B cell (primary cell): Measurements from ENCODE around the gene NUCB1. TPM values are rescaled to one million over a fixed set of nuclear protein-coding genes. Genes with fewer than 3 reads are reported as not detected.

Source experiments
- ATAC-seq: fragments of 200-7000 bp; cut with Tn5 transposase; one replicate; pipeline ENCODE4 v1.10.0; 2021; ENCODE audit warnings: low read depth, mild to moderate bottlenecking, moderate number of reproducible peaks, moderate library complexity
- CTCF ChIA-PET: fragments of 350-600 bp; sonication (Branson Sonifier 250); formaldehyde crosslinking; loops from one replicate; lab custom pipeline; 2021; ENCODE audit warnings: antibody characterized with exemption, inconsistent platforms; lab: Charles Lee
- POLR2A ChIA-PET: fragments of 350-600 bp; sonication (Branson Sonifier 250); formaldehyde crosslinking; loops from one replicate; lab custom pipeline; 2021; ENCODE audit warnings: antibody characterized with exemption; lab: Charles Lee
- DNase-seq: peaks from one replicate; pipeline ENCODE4 v3.0.0; 2013
- H2AFZ ChIP-seq: 2 replicates; pipeline ENCODE4 v1.6.1; 2012; ENCODE audit warnings: mild to moderate bottlenecking, low read depth, low read length; ENCODE audit not compliant: insufficient read depth, poor library complexity, severe bottlenecking
- H3K27ac ChIP-seq, 2 donors: 1 replicate in 1 of 2; 2 replicates in 1 of 2; pipeline ENCODE4 v1.5.1; 2012 to 2013; ENCODE audit warnings: low read length in 2 of 2, mild to moderate bottlenecking in 2 of 2, moderate library complexity in 1 of 2
- H3K27me3 ChIP-seq, 4 experiments: fragments of 200-600 bp in 1 of 4; sonication (generic) in 1 of 4; replicated peaks in 1 of 4; 1 replicate in 2 of 4; 2 replicates in 2 of 4; pipeline versions ENCODE4 v1.6.1 to v1.7.0; 2013 to 2016; ENCODE audit warnings: low read length in 3 of 4, mild to moderate bottlenecking in 2 of 4, mixed read lengths in 1 of 4, moderate library complexity in 1 of 4; ENCODE audit not compliant: insufficient read depth in 4 of 4, control insufficient read depth in 3 of 4; ENCODE audit errors: control extremely low read depth in 1 of 4
- H3K36me3 ChIP-seq, 2 experiments: replicated peaks in 1 of 2; 1 replicate in 1 of 2; 2 replicates in 1 of 2; pipeline versions ENCODE4 v1.6.1 to v1.7.1; 2013; ENCODE audit warnings: low read length in 1 of 2; ENCODE audit not compliant: insufficient read depth in 2 of 2, control insufficient read depth in 1 of 2; ENCODE audit errors: control extremely low read depth in 1 of 2, extremely low read depth in 1 of 2
- H3K4me1 ChIP-seq, 2 donors: fragments of 200-600 bp in 1 of 2; sonication (generic) in 1 of 2; 1 replicate in 1 of 2; 2 replicates in 1 of 2; pipeline versions ENCODE4 v1.5.1 to v1.6.1; 2013 to 2017; ENCODE audit warnings: low read length in 2 of 2; ENCODE audit not compliant: control insufficient read depth in 2 of 2, insufficient read depth in 2 of 2
- H3K4me2 ChIP-seq: replicated peaks from 2 replicates; pipeline ENCODE3; 2012; ENCODE audit warnings: mild to moderate bottlenecking, low read depth, low read length; ENCODE audit not compliant: poor library complexity, severe bottlenecking
- H3K4me3 ChIP-seq, 5 experiments: fragments of 200-600 bp in 1 of 5; sonication (generic) in 1 of 5; 1 replicate in 3 of 5; 2 replicates in 2 of 5; pipeline versions ENCODE4 v1.5.1 to v1.7.0; 2011 to 2016; ENCODE audit warnings: low read length in 4 of 5, mild to moderate bottlenecking in 4 of 5, low read depth in 2 of 5, control low read depth in 1 of 5, moderate library complexity in 1 of 5; ENCODE audit not compliant: insufficient read depth in 1 of 5; ENCODE audit errors: control extremely low read depth in 1 of 5, extremely low read depth in 1 of 5
- H3K79me2 ChIP-seq: fragments of 200-600 bp; sonication (generic); one replicate; pipeline ENCODE4 v1.6.0; 2016; ENCODE audit warnings: low read length; ENCODE audit not compliant: control insufficient read depth, insufficient read depth
- H3K9ac ChIP-seq: fragments of 200-600 bp; sonication (generic); 2 replicates; pipeline ENCODE4 v1.6.1; 2017; ENCODE audit warnings: mild to moderate bottlenecking, low read length, moderate library complexity
- H3K9me3 ChIP-seq, 3 donors: one replicate each; pipeline versions ENCODE4 v1.6.1 to v1.7.1; 2013; ENCODE audit warnings: low read length in 2 of 3; ENCODE audit not compliant: control insufficient read depth in 2 of 3, insufficient read depth in 1 of 3; ENCODE audit errors: control extremely low read depth in 1 of 3
- H4K20me1 ChIP-seq: 2 replicates; pipeline ENCODE4 v1.6.0; 2012; ENCODE audit warnings: mild to moderate bottlenecking, low read length; ENCODE audit not compliant: insufficient read depth, control insufficient read depth, poor library complexity, severe bottlenecking
- H3K27ac Mint-ChIP-seq: one replicate; pipeline ENCODE4 v1.8.0; 2021; ENCODE audit warnings: mixed read lengths
- H3K27me3 Mint-ChIP-seq: one replicate; pipeline ENCODE4 v1.8.0; 2021; ENCODE audit warnings: mixed read lengths
- H3K4me1 Mint-ChIP-seq: one replicate; pipeline ENCODE4 v1.8.0; 2021; ENCODE audit warnings: mixed read lengths
- H3K4me3 Mint-ChIP-seq: one replicate; pipeline ENCODE4 v1.8.0; 2021; ENCODE audit warnings: mixed read lengths
- H3K9me3 Mint-ChIP-seq: one replicate; pipeline ENCODE4 v1.8.0; 2022; ENCODE audit warnings: mixed read lengths; ENCODE audit not compliant: insufficient read depth
- EZH2 ChIP-seq: IDR thresholded peaks from 2 replicates; pipeline ENCODE4 v1.6.1; 2012; ENCODE audit warnings: borderline replicate concordance, low read depth, mild to moderate bottlenecking, moderate library complexity, low read length; ENCODE audit not compliant: insufficient read depth, poor library complexity, severe bottlenecking
- WGBS: methylation state at CpG from one replicate; pipeline ENCODE4 v1.1.5; 2013; ENCODE audit warnings: missing lambda C conversion rate; ENCODE audit not compliant: insufficient coverage; 5-methylcytosine and 5-hydroxymethylcytosine counted together
- intact Hi-C: fragments of 100-400 bp; cut with micrococcal nuclease; formaldehyde crosslinking; loops from one replicate; pipeline ENCODE4 v1.10.0; 2022
- polyA plus RNA-seq: library from polyadenylated mRNA; depleted of rRNA; stranded (reverse); fragments of >200 nt; gene quantifications from 2 replicates; pipeline ENCODE4 v1.2.3, GENCODE V29; 2012
- total RNA-seq, 2 donors: library from RNA; stranded (reverse); fragments of 120-200 nt in 1 of 2; gene quantifications; 1 replicate in 1 of 2; 2 replicates in 1 of 2; pipeline versions ENCODE4 v1.2.3 to v1.2.4, GENCODE V29; 2013 to 2022
- TF ChIP-seq, protein P1 (sequence below): fragments of 200-600 bp; IDR thresholded peaks from one replicate; pipeline ENCODE4 v1.8.0; 2022; ENCODE audit warnings: antibody characterized with exemption, mild to moderate bottlenecking

NUCB1 gene
- total and polyA plus RNA-seq, 2 donors (not counting 1 experiment from before 2014, with no cell fraction given) = 118 to 134 TPM

DNA sequence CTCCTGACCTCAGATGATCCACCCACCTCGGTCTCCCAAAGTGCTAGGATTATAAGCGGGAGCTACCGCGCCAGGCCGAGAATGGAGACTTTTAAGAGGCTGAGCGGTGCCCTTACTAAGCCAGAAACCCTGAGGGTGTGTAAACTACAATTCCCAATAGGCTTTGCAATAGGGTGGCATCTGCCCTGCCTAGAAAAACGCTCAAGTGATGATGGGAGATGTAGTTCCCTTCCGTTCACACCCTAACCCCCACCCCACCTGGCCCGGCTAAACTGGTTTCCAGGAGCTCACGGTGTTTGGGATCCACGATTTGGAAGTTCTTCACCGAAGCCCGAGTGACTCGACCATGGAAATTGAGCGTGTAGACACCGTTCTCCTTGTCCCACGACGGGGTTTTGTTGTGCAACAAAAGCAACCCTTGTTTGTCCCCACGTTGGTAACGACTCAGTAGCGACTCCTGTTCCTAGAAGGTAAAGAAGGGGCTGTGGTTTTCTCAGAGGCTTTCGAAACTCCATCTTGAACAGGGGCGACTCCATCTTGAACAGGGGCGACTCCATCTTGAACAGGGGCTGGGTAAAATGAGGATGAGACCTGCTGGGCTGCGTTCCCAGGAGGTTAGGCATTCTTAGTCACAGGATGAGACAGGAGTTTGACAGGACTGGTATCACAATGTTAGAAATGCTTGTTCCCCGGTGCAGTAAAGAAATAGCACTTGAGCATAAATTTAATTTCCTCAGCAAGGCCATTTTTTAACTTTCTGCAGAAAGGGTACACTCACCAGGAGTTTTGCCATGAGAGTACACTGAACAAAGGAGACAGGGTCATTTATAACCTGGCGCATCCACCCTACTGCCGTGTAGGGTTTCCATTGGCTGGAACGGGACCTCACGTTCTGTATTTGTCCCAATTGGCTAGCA lies 18.1 kb upstream of the NUCB1 start:
- TF ChIP-seq, protein P1, sequence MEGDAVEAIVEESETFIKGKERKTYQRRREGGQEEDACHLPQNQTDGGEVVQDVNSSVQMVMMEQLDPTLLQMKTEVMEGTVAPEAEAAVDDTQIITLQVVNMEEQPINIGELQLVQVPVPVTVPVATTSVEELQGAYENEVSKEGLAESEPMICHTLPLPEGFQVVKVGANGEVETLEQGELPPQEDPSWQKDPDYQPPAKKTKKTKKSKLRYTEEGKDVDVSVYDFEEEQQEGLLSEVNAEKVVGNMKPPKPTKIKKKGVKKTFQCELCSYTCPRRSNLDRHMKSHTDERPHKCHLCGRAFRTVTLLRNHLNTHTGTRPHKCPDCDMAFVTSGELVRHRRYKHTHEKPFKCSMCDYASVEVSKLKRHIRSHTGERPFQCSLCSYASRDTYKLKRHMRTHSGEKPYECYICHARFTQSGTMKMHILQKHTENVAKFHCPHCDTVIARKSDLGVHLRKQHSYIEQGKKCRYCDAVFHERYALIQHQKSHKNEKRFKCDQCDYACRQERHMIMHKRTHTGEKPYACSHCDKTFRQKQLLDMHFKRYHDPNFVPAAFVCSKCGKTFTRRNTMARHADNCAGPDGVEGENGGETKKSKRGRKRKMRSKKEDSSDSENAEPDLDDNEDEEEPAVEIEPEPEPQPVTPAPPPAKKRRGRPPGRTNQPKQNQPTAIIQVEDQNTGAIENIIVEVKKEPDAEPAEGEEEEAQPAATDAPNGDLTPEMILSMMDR = no peak
- TF ChIP-seq EZH2 = no peak
- Mint-ChIP-seq H3K9me3 (no peaks in the 10 kb centered on the region), H3K4me3 (no peak overlapping the region), H3K27ac (no peak overlapping the region), H3K4me1 (peaks cover 17% of the 10 kb centered on the region), H3K27me3 (no peaks in the 10 kb centered on the region)
- DNase-seq (peak; percentile 61), ATAC-seq (peak; percentile 54)
- no peaks in the 10 kb centered on the region for H3K27me3 ChIP-seq
- H3K4me1 ChIP-seq = peaks cover 0 to 18% of the 10 kb centered on the region in 2 donors
- peaks cover 13% of the 10 kb centered on the region for H4K20me1 ChIP-seq
- H2AFZ ChIP-seq = no peak overlapping the region
- ChIA-PET POLR2A (interaction anchor here (1.2 kb wide), 1 partner anchor 86 kb away, joined by 3 read pairs; no protein-coding TSS in a partner anchor), CTCF (no interaction called here)
- H3K4me2 ChIP-seq = no peak overlapping the region
- no peak overlapping the region for H3K9ac ChIP-seq
- intact Hi-C loops = no loop called here
- peaks cover 0 to 15% of the 10 kb centered on the region in 2 experiments for H3K36me3 ChIP-seq
- WGBS = 95% methylated on average over 23 of the region's 30 CpGs
- peaks cover 0 to 3% (median 0%) of the 10 kb centered on the region in 3 donors for H3K9me3 ChIP-seq
- peaks cover 11% of the 10 kb centered on the region for H3K79me2 ChIP-seq
- no peak overlapping the region for H3K4me3 ChIP-seq
- no peak overlapping the region for H3K27ac ChIP-seq

DNA sequence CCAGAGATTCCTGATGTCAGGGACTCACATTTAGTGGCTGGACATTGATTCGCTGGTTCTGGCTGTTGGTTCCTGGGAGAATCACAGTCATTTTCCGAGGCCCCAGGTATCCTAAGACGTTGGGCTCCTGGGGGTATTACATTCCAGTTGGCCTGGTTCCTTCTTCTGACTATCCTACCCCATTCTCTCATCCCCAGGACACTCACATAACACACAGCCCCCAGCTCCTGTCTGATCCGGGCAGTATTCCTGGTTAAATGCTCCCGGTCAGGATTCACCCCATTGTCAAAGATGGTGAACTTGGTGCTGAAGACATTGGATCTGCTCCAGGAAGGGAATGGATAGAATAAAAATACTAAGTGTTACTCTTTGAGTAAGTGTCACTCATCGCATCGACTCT lies 16.4 kb upstream of the NUCB1 start:
- H3K79me2 ChIP-seq = peaks cover under 1% of the 10 kb centered on the region
- H3K27ac ChIP-seq = no peak overlapping the region
- intact Hi-C loops = no loop called here
- POLR2A ChIA-PET = no interaction called here
- H3K9me3 Mint-ChIP-seq = no peaks in the 10 kb centered on the region
- H3K27me3 ChIP-seq = no peaks in the 10 kb centered on the region
- H3K4me3 ChIP-seq = no peak overlapping the region
- 100% methylated on average over 2 of the region's 7 CpGs for WGBS
- peaks cover 9% of the 10 kb centered on the region for H3K4me1 Mint-ChIP-seq
- ATAC-seq (no peak), DNase-seq (no peak)
- H3K4me1 ChIP-seq = peaks cover 0 to 14% of the 10 kb centered on the region in 2 donors
- H4K20me1 ChIP-seq = peaks cover 6% of the 10 kb centered on the region
- H3K9me3 ChIP-seq = peaks cover 0 to 3% (median 0%) of the 10 kb centered on the region in 3 donors
- CTCF ChIA-PET = no interaction called here
- H3K36me3 ChIP-seq = peaks cover 0 to 4% of the 10 kb centered on the region in 2 experiments
- H3K4me2 ChIP-seq = no peak overlapping the region
- no peaks in the 10 kb centered on the region for H3K27me3 Mint-ChIP-seq
- no peak overlapping the region for H3K9ac ChIP-seq
- H3K27ac Mint-ChIP-seq = no peak overlapping the region
- no peak overlapping the region for H2AFZ ChIP-seq
- H3K4me3 Mint-ChIP-seq = no peak overlapping the region
- TF ChIP-seq EZH2 = no peak
- TF ChIP-seq, protein P1 = no peak
